ENCODE measurements around the gene ZNF575. TPM values are rescaled to one million over a fixed set of nuclear protein-coding genes. Genes with fewer than 3 reads are reported as not detected.
A peak's percentile ranks its signal among the peaks of the same experiment; 100 is the strongest.

Gene ZNF575
- total and polyA plus RNA-seq, 2 experiments from 2014 or later: 3.1 TPM; not detected in 1

DNA sequence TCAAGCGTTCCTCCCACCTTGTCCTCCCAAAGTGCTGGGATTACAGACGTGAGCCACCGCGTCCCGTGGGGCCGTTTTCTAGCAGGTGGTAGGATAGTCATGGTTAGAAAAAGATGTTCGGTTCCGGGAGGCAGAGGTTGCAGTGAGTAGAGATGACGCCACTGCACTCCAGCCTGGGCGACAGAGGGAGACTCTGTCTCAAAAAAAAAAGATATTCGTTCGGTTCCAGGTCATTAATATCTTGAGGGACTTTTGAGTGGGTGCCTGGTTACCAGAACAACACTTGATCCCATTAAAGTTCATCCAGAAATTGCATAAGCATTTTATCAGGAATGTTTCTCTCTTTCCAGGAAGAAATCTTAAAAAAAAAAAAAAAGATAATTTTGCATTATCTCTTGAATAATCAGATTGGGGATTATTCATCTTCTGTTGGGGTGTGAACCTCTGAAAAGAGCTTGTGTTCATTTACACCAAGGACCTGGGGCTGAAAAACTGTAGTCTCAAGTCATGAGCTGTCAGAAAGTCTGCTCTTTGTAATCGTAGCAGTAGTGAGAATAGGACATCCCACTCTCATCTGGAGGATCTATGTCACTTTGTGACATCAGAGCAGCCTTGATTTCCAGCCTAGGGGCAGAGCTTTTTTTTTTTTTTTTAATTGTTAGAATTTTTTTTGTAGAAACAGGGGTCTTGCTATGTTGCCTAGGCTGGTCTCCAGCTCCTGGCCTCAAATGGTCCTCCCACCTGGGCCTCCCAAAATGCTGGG, 4.9 kb upstream of the ZNF575 start:
- Histone ChIP-seq H3K79me2 (peaks cover 28% of the 10 kb centered on the region), H3K4me3 (no peak overlapping the region), H3K9me2 (replicated peaks; ENCODE audit: insufficient read depth) (no peaks in the 10 kb centered on the region), H3K27ac (peak overlapping the region; percentile 69), H3K36me3 (replicated peaks; ENCODE audit: insufficient read depth, low read depth) (no peaks in the 10 kb centered on the region), H2AFZ (peak overlapping the region; percentile 94), H3K27me3 (no peaks in the 10 kb centered on the region), H3K4me1 (ENCODE audit: insufficient read depth) (peaks cover 22% of the 10 kb centered on the region), H4K20me1 (ENCODE audit: insufficient read depth, poor library complexity, severe bottlenecking) (no peaks in the 10 kb centered on the region), H3K4me2 (peak overlapping the region; percentile 82), H3K9me3 (ENCODE audit: low read depth) (no peaks in the 10 kb centered on the region)
- TF ChIP-seq EZH2phosphoT487 (IDR thresholded peaks at IDR 0.05; ENCODE audit: low read depth, severe bottlenecking, unreplicated experiment): no peak
- TF ChIP-seq EZH2 (IDR thresholded peaks at IDR 0.05; ENCODE audit: borderline replicate concordance): no peak
- TF ChIP-seq, protein P1, sequence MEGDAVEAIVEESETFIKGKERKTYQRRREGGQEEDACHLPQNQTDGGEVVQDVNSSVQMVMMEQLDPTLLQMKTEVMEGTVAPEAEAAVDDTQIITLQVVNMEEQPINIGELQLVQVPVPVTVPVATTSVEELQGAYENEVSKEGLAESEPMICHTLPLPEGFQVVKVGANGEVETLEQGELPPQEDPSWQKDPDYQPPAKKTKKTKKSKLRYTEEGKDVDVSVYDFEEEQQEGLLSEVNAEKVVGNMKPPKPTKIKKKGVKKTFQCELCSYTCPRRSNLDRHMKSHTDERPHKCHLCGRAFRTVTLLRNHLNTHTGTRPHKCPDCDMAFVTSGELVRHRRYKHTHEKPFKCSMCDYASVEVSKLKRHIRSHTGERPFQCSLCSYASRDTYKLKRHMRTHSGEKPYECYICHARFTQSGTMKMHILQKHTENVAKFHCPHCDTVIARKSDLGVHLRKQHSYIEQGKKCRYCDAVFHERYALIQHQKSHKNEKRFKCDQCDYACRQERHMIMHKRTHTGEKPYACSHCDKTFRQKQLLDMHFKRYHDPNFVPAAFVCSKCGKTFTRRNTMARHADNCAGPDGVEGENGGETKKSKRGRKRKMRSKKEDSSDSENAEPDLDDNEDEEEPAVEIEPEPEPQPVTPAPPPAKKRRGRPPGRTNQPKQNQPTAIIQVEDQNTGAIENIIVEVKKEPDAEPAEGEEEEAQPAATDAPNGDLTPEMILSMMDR (IDR thresholded peaks at IDR 0.05; ENCODE audit: poor library complexity): no peak
- no peak for DNase-seq (ENCODE audit: low spot score)
- 63% methylated on average over 13 of the region's 13 CpGs for WGBS (ENCODE audit: low lambda C conversion rate, missing lambda C conversion rate)

DNA sequence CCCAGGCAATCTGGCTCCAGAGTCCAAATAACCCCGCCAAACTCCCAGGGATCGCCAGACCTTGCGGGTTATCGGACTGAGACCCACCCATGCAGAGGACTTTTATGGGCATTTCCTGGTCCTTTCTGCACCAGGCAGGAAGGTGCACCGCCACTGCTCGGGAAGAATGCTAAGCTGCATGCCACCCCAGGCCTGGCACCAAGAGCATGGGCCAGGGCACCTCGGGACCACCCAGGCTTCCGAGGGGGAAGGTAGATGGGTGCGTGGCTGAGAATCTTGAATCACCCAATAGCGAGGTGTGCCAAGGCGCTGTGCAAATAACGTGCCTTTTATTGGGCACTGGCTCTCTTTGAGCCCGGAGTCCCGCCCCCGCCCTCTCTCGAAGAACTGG, 422 bp upstream of the ZNF575 start:
- 8% methylated on average over 16 of the region's 16 CpGs for WGBS (ENCODE audit: low lambda C conversion rate, missing lambda C conversion rate)
- peak overlapping the region; percentile 84 for H3K27ac ChIP-seq
- TF ChIP-seq EZH2 (IDR thresholded peaks at IDR 0.05; ENCODE audit: borderline replicate concordance) (no peak), EZH2phosphoT487 (IDR thresholded peaks at IDR 0.05; ENCODE audit: low read depth, severe bottlenecking, unreplicated experiment) (no peak)
- TF ChIP-seq, protein P1 (IDR thresholded peaks at IDR 0.05; ENCODE audit: poor library complexity): no peak
- H3K4me1 ChIP-seq (ENCODE audit: insufficient read depth): peaks cover 11% of the 10 kb centered on the region
- peak overlapping the region; percentile 75 for H2AFZ ChIP-seq
- DNase-seq (ENCODE audit: low spot score): no peak
- H3K9me2 ChIP-seq (replicated peaks; ENCODE audit: insufficient read depth): no peaks in the 10 kb centered on the region
- H3K9me3 ChIP-seq (ENCODE audit: low read depth): no peaks in the 10 kb centered on the region
- H3K4me3 ChIP-seq: peak overlapping the region; percentile 25
- H3K27me3 ChIP-seq: no peaks in the 10 kb centered on the region
- H3K36me3 ChIP-seq (replicated peaks; ENCODE audit: insufficient read depth, low read depth): no peaks in the 10 kb centered on the region
- H4K20me1 ChIP-seq (ENCODE audit: insufficient read depth, poor library complexity, severe bottlenecking): no peaks in the 10 kb centered on the region
- H3K4me2 ChIP-seq: peak overlapping the region; percentile 85
- H3K79me2 ChIP-seq: no peaks in the 10 kb centered on the region

DNA sequence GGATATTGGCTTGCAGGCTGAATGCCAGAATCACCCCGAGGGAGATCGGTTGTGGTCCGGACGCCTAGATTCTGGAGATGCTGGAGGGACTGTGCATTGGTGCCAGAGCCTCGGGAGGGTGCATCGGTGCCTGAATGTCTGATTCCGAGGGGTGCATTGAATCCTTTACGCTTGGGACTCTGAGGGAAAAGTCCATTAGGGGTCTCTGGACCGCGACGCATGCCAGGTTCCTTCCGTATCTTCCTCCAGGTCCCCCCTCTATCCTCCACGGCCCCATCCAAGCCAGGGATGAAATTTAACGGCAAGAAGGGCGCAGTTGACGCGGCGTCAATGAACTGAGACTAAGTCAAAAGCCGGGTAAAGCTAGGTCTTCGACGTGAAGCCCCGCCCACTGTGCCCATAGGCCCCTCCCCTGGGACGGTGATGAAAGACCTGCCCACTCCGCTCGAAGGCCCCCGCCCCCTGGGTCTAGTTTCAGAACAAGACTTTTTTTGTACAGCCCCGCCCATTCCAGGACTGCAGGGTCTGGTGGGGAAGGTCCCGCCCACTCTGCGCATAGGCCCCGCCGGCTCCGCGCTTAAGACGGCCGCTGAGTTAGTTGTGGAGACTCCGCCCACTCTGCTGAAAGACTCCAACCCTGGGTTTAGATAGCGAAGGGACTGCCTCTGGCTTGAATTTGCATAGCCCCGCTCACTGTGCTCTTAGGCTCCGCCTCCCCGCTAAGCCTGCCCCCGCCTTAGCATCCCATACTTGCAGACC, 737 bp downstream of the ZNF575 start:
- Histone ChIP-seq H3K27me3 (no peaks in the 10 kb centered on the region), H3K4me2 (peak overlapping the region; percentile 85), H3K36me3 (replicated peaks; ENCODE audit: insufficient read depth, low read depth) (no peaks in the 10 kb centered on the region), H2AFZ (peak overlapping the region; percentile 75), H4K20me1 (ENCODE audit: insufficient read depth, poor library complexity, severe bottlenecking) (no peaks in the 10 kb centered on the region), H3K4me1 (ENCODE audit: insufficient read depth) (peaks cover 7% of the 10 kb centered on the region), H3K9me2 (replicated peaks; ENCODE audit: insufficient read depth) (no peaks in the 10 kb centered on the region), H3K79me2 (no peaks in the 10 kb centered on the region), H3K27ac (peak overlapping the region; percentile 84), H3K4me3 (peak overlapping the region; percentile 25), H3K9me3 (ENCODE audit: low read depth) (no peaks in the 10 kb centered on the region)
- DNase-seq (ENCODE audit: low spot score): peak; percentile 100
- 2% methylated on average over 33 of the region's 41 CpGs for WGBS (ENCODE audit: low lambda C conversion rate, missing lambda C conversion rate)
- TF ChIP-seq, protein P1 (IDR thresholded peaks at IDR 0.05; ENCODE audit: poor library complexity): no peak
- TF ChIP-seq EZH2phosphoT487 (IDR thresholded peaks at IDR 0.05; ENCODE audit: low read depth, severe bottlenecking, unreplicated experiment) (no peak), EZH2 (IDR thresholded peaks at IDR 0.05; ENCODE audit: borderline replicate concordance) (no peak)
